K562 (cell line): Measurements from ENCODE around the gene DDAH2. TPM values are rescaled to one million over a fixed set of nuclear protein-coding genes. Genes with fewer than 3 reads are reported as not detected.
A peak's percentile ranks its signal among the peaks of the same experiment; 100 is the strongest.

Experiments used
- E2F3 ChIP-seq: fragments of 250-450 bp; sonication (Bioruptor Pico); IDR thresholded peaks from 2 replicates; pipeline ENCODE4 v1.4.0; 2020; ENCODE audit warnings: mild to moderate bottlenecking
- ELK3 ChIP-seq: fragments of 450-650 bp; formaldehyde crosslinking; IDR thresholded peaks from 2 replicates; pipeline ENCODE4 v1.4.0; 2020; ENCODE audit warnings: mild to moderate bottlenecking
- NR2C2 ChIP-seq, 2 experiments: fragments of 200-800 bp in 1 of 2; sonication (Bioruptor generic) in 1 of 2; sonication (generic) in 1 of 2; formaldehyde crosslinking in 1 of 2; IDR thresholded peaks; 2 replicates each; pipeline versions ENCODE4 v1.6.1 to v1.8.0; 2016 to 2022; ENCODE audit warnings: mild to moderate bottlenecking in 1 of 2, missing compliant biosample characterization in 1 of 2, missing genetic modification characterization in 1 of 2, missing genetic modification reagents in 1 of 2
- NR4A1 ChIP-seq, 2 experiments: fragments of 250-450 bp in 1 of 2; fragments of 450-650 bp in 1 of 2; sonication (Bioruptor Pico) in 1 of 2; IDR thresholded peaks; 2 replicates each; pipeline versions ENCODE4 v1.4.0 to v1.6.1; 2016 to 2020; ENCODE audit warnings: mild to moderate bottlenecking in 2 of 2, missing compliant biosample characterization in 1 of 2, missing genetic modification characterization in 1 of 2, moderate library complexity in 1 of 2
- SLC30A9 ChIP-seq: fragments of 250-450 bp; sonication (Bioruptor Pico); IDR thresholded peaks from 2 replicates; pipeline ENCODE4 v1.8.0; 2022; ENCODE audit warnings: mild to moderate bottlenecking, moderate library complexity
- TAL1 ChIP-seq: fragments of 450-650 bp; IDR thresholded peaks from 2 replicates; pipeline ENCODE4 v1.6.1; 2016; ENCODE audit warnings: mild to moderate bottlenecking
- TCF7L2 ChIP-seq: fragments of 150-350 bp; IDR thresholded peaks from 2 replicates; pipeline ENCODE4 v1.6.1; 2016; ENCODE audit warnings: low read depth, mild to moderate bottlenecking, low read length, moderate library complexity
- TEAD1 ChIP-seq, 2 experiments: fragments of 450-650 bp in 1 of 2; sonication (generic) in 1 of 2; formaldehyde crosslinking; IDR thresholded peaks; 2 replicates each; pipeline versions ENCODE4 v1.4.0 to v1.8.0; 2020 to 2022; ENCODE audit warnings: mild to moderate bottlenecking in 2 of 2, missing genetic modification reagents in 1 of 2
- YY1 ChIP-seq, 3 experiments: IDR thresholded peaks; 2 replicates each; pipeline ENCODE4 v1.6.1; 2011; ENCODE audit warnings: low read length in 2 of 3, mild to moderate bottlenecking in 2 of 3, moderate library complexity in 2 of 3, borderline replicate concordance in 1 of 3, control low read depth in 1 of 3, low read depth in 1 of 3; ENCODE audit not compliant: insufficient read depth in 3 of 3, insufficient replicate concordance in 2 of 3, control insufficient read depth in 1 of 3, insufficient read length in 1 of 3; ENCODE audit errors: extremely low read depth in 1 of 3
- ZBTB5 ChIP-seq: fragments of 450-650 bp; IDR thresholded peaks from 2 replicates; pipeline ENCODE4 v1.6.1; 2017; ENCODE audit warnings: antibody characterized with exemption
- ZSCAN32 ChIP-seq: fragments of 450-650 bp; formaldehyde crosslinking; IDR thresholded peaks from 2 replicates; pipeline ENCODE4 v1.4.0; 2020; ENCODE audit warnings: mild to moderate bottlenecking, moderate library complexity
- polyA plus RNA-seq, 8 experiments: library from polyadenylated mRNA; depleted of rRNA in 4 of 8; stranded (reverse) in 5 of 8; unstranded in 3 of 8; fragments of >200 nt; fragmentation: Nextera tagmentation in 2 of 8; fragmentation: Illumina TruSeq in 1 of 8; extraction: Ambion mirVana in 2 of 8; extraction: Trizol in 1 of 8; gene quantifications; 2 replicates each; pipeline versions ENCODE4 v1.2.1 to v1.2.3, GENCODE V29; 2011 to 2014; ENCODE audit warnings: inconsistent platforms in 1 of 8, missing spikeins in 1 of 8
- total RNA-seq, 7 experiments: library from RNA; depleted of rRNA in 6 of 7; stranded (reverse); fragments of >200 nt in 6 of 7; fragmentation: Illumina TruSeq in 2 of 7; extraction: Trizol in 2 of 7; gene quantifications; 2 replicates each; pipeline versions ENCODE4 v1.2.1 to v1.2.3, GENCODE V29; 2011 to 2021; ENCODE audit warnings: low replicate concordance in 1 of 7
- TF ChIP-seq, protein P1 (sequence below): fragments of 250-450 bp; sonication (Bioruptor Pico); IDR thresholded peaks from 2 replicates; pipeline ENCODE4 v1.5.0; 2021; ENCODE audit warnings: mild to moderate bottlenecking, borderline replicate concordance
- TF ChIP-seq, protein P2 (sequence below): fragments of 450-650 bp; formaldehyde crosslinking; IDR thresholded peaks from 2 replicates; pipeline ENCODE4 v1.4.0; 2020; ENCODE audit warnings: mild to moderate bottlenecking, mixed read lengths

Gene DDAH2
- total and polyA plus RNA-seq, 9 of the 15 experiments (the other 6 are each of a cell fraction or from before 2014, with no cell fraction given), result 1.8 to 45.4 (median 21.4) TPM

DNA sequence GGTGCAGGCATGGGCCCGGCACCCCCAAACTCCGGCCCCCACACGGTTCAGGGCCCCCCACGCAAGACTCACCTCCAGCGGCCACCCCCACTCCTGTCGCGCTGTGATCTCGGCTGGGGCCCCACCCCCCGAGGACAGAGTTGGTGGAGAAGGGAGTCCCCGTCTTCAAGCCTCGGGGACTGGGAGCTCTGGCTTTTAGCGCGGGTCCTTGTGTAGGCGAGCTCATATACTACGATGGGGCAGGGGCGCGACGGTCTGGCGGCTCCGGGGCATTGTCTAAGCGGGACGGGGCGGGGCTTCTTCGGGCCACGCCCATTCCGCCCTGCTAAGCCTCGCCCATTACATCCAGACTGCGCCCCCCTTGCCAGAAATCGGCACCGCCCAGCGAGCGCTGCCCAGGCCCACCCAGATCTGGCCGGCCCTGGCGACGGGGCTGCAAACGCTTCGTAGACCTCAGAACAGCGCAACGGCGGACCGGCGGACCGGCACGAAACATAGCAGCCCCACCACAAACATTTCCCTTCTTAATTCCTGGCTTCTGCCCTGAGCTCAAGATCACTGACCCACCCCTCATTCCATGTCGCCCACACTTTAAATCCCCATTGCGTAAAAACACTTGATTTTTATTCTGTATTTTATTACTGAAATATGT, 1.0 kb upstream of the DDAH2 start (continued):
- TF ChIP-seq ZBTB5, result no peak
- peak; percentile 95 for TF ChIP-seq NR4A1 (CRISPR knock-in tag; IDR thresholded peaks at IDR 0.05)
- peak; percentile 38; the same call in 1 of the 2 replicates for TF ChIP-seq NR4A1 (tag; IDR thresholded peaks at IDR 0.05)
- peak in 1 of 2 experiments; percentile 94; a peak in 3 of 4 replicates for TF ChIP-seq TEAD1 (CRISPR knock-in tag; IDR thresholded peaks at IDR 0.05)
- peak; percentile 91 for TF ChIP-seq E2F3 (CRISPR knock-in tag)
- TF ChIP-seq ZSCAN32 (CRISPR knock-in tag), result peak; percentile 97
- TF ChIP-seq, protein P1, sequence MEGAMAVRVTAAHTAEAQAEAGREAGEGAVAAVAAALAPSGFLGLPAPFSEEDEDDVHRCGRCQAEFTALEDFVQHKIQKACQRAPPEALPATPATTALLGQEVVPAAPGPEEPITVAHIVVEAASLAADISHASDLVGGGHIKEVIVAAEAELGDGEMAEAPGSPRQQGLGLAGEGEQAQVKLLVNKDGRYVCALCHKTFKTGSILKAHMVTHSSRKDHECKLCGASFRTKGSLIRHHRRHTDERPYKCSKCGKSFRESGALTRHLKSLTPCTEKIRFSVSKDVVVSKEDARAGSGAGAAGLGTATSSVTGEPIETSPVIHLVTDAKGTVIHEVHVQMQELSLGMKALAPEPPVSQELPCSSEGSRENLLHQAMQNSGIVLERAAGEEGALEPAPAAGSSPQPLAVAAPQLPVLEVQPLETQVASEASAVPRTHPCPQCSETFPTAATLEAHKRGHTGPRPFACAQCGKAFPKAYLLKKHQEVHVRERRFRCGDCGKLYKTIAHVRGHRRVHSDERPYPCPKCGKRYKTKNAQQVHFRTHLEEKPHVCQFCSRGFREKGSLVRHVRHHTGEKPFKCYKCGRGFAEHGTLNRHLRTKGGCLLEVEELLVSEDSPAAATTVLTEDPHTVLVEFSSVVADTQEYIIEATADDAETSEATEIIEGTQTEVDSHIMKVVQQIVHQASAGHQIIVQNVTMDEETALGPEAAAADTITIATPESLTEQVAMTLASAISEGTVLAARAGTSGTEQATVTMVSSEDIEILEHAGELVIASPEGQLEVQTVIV, result peak; percentile 90
- TF ChIP-seq YY1 (IDR thresholded peaks at IDR 0.05; ENCODE audit: borderline replicate concordance in 1 of 3, control insufficient read depth in 1 of 3, extremely low read depth in 1 of 3, insufficient read depth in 3 of 3, insufficient read length in 1 of 3, insufficient replicate concordance in 2 of 3, low read depth in 1 of 3, low read length in 2 of 3), result peak in 2 of 3 experiments; percentile 66 to 75
- 0 out of 2 replicates have a peak, but pooled peaks have one; percentile 74 for TF ChIP-seq SLC30A9 (CRISPR knock-in tag)
- no peak for TF ChIP-seq TAL1
- peak; percentile 56; the same call in 1 of the 2 replicates for TF ChIP-seq TCF7L2
- TF ChIP-seq, protein P2, sequence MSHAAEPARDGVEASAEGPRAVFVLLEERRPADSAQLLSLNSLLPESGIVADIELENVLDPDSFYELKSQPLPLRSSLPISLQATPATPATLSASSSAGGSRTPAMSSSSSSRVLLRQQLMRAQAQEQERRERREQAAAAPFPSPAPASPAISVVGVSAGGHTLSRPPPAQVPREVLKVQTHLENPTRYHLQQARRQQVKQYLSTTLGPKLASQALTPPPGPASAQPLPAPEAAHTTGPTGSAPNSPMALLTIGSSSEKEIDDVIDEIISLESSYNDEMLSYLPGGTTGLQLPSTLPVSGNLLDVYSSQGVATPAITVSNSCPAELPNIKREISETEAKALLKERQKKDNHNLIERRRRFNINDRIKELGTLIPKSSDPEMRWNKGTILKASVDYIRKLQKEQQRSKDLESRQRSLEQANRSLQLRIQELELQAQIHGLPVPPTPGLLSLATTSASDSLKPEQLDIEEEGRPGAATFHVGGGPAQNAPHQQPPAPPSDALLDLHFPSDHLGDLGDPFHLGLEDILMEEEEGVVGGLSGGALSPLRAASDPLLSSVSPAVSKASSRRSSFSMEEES (CRISPR knock-in tag), result peak; percentile 84
- TF ChIP-seq NR2C2 (CRISPR knock-in tag; IDR thresholded peaks at IDR 0.05), result 0 out of 2 replicates have a peak, but pooled peaks have one; percentile 6
- no peak for TF ChIP-seq NR2C2 (tag; IDR thresholded peaks at IDR 0.05)
- TF ChIP-seq ELK3, result peak; percentile 96
